ENCODE data around the gene ZNF581.

Gene ZNF581

GRCh38 chr19:55663846-55664536 lies 20.5 kb downstream of the ZNF581 start:
- no peak for TF ChIP-seq CTCF (IDR thresholded peaks at IDR 0.05; ENCODE audit: low read depth, low read length)
- no peak overlapping the region for H3K4me3 ChIP-seq (ENCODE audit: low read depth, low read length)
- no peak for DNase-seq (ENCODE audit: low read depth, low spot score)
- in situ Hi-C loops (cut with HindIII; ENCODE audit: low sequenced_read_pairs) = no loop called here

GRCh38 chr19:55666343-55667005 lies 23.0 kb downstream of the ZNF581 start:
- TF ChIP-seq CTCF (IDR thresholded peaks at IDR 0.05; ENCODE audit: low read depth, low read length) = no peak
- no peak overlapping the region for H3K4me3 ChIP-seq (ENCODE audit: low read depth, low read length)
- no peak for DNase-seq (ENCODE audit: low read depth, low spot score)
- in situ Hi-C loops (cut with HindIII; ENCODE audit: low sequenced_read_pairs) = no loop called here

DNA sequence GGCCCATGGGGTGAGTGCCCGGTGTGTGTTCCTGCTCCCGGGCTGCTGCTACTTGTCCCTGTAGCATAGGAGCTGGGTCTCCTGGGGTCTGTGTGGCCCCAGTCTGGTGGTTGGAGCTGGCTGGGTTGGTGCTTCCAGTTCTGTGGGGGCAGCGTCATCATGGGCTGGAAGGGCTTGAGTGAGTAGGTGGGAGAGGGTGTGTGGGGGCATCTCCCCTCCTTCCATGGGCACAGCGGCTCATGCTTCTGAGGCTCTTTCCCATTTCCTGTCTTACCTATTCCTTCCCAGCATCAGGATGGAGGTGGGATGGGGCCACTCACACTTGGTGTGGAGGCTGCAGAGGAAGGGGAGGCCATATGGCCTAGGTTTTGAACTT lies 23.5 kb downstream of the ZNF581 start:
- in situ Hi-C loops (cut with HindIII; ENCODE audit: low sequenced_read_pairs) = no loop called here
- no peak for TF ChIP-seq CTCF (IDR thresholded peaks at IDR 0.05; ENCODE audit: low read depth, low read length)
- H3K4me3 ChIP-seq (ENCODE audit: low read depth, low read length) = no peak overlapping the region
- no peak for DNase-seq (ENCODE audit: low read depth, low spot score)

- TF ChIP-seq CTCF (IDR thresholded peaks at IDR 0.05; ENCODE audit: low read depth, low read length) = no peak
Measured at GRCh38 chr19:55667511-55667910, 24.1 kb downstream of the ZNF581 start.

DNA sequence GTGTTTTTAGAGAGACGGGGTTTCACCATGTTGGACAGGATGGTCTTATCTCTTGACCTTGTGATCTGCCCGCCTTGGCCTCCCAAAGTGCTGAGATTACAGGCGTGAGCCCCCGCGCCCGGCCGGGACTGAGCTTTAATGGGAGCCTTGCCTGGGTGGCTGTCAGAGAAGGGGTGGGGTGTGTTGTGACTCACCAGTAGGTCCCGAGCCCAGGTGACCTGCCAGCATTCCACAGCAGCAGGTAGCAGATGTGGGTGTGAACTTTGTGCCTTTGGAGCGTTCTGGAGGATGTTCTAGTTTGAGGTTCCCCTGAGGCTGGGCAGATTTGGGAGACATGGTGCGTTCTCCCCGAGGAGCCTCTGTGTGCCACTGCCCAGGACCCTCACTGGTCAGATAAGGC lies 24.5 kb downstream of the ZNF581 start:
- in situ Hi-C loops (cut with HindIII; ENCODE audit: low sequenced_read_pairs) = no loop called here
- H3K4me3 ChIP-seq (ENCODE audit: low read depth, low read length) = no peak overlapping the region
- DNase-seq (ENCODE audit: low read depth, low spot score) = no peak
- no peak for TF ChIP-seq CTCF (IDR thresholded peaks at IDR 0.05; ENCODE audit: low read depth, low read length)

More at GRCh38 chr19:55667511-55667910, 24.1 kb downstream of the ZNF581 start:
- no peak for DNase-seq (ENCODE audit: low read depth, low spot score)
- in situ Hi-C loops (cut with HindIII; ENCODE audit: low sequenced_read_pairs) = no loop called here
- no peak overlapping the region for H3K4me3 ChIP-seq (ENCODE audit: low read depth, low read length)

DNA sequence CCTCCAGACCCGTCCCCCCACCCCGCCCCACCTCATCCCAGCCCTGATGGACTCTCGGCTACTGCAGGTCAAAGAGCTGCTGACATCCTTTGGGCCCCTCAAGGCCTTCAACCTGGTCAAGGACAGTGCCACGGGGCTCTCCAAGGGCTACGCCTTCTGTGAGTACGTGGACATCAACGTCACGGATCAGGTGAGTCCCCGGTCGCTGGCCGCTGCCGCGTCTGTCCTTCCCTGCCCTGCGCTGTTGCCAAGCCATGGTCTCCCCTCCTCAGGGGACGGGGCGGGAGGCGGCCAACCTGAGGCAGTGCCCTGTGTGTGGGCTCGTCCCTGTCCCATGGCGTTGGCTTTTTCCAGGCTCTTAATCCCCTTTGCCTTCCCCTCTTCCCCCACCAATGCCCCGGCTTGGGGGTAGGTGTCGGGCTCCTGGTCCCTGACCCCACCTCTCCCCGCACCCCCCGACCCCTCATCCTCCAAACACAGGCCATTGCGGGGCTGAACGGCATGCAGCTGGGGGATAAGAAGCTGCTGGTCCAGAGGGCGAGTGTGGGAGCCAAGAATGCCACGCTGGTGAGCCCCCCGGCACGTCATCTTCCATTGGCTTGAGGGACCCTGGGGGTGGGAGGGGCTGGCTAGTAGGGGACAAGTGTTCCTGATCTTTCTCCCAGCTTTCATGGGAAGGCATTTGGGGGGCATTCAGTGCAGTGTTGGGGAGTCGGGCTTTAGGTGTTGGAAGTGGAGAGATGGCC lies 25.3 kb downstream of the ZNF581 start:
- in situ Hi-C loops (cut with HindIII; ENCODE audit: low sequenced_read_pairs) = no loop called here

More for the DNA sequence above, 25.3 kb downstream of the ZNF581 start:
- DNase-seq (ENCODE audit: low read depth, low spot score) = no peak
- TF ChIP-seq CTCF (IDR thresholded peaks at IDR 0.05; ENCODE audit: low read depth, low read length) = no peak
- H3K4me3 ChIP-seq (ENCODE audit: low read depth, low read length) = no peak overlapping the region
